Thoracic aorta (tissue), 2 donors: ENCODE measurements around the gene GBGT1. TPM values are rescaled to one million over a fixed set of nuclear protein-coding genes. Genes with fewer than 3 reads are reported as not detected.
A peak's percentile ranks its signal among the peaks of the same experiment; 100 is the strongest.

Experiments used
- ATAC-seq: fragments of 150-250 bp; one replicate; pipeline ENCODE4 v1.8.0; 2017; ENCODE audit warnings: low read depth; ENCODE audit not compliant: insufficient number of reproducible peaks, low FRiP score
- DNase-seq: peaks from one replicate; pipeline ENCODE4 v3.0.0-alpha.2; 2020; ENCODE audit warnings: low spot score
- H3K27ac ChIP-seq, 2 donors: fragments of 200-600 bp; sonication (generic); 1 replicate in 1 of 2; 2 replicates in 1 of 2; pipeline ENCODE4 v1.5.1; 2016; ENCODE audit warnings: mild to moderate bottlenecking in 2 of 2, moderate library complexity in 2 of 2
- H3K27me3 ChIP-seq: fragments of 200-600 bp; sonication (generic); replicated peaks from 2 replicates; pipeline ENCODE4 v1.6.0; 2016; ENCODE audit warnings: mild to moderate bottlenecking; ENCODE audit not compliant: insufficient read depth
- H3K36me3 ChIP-seq: fragments of 200-600 bp; sonication (generic); one replicate; pipeline ENCODE4 v1.5.1; 2016
- H3K4me1 ChIP-seq, 2 donors: fragments of 200-600 bp; sonication (generic); 1 replicate in 1 of 2; 2 replicates in 1 of 2; pipeline versions ENCODE4 v1.5.1 to v1.6.0; 2016; ENCODE audit warnings: low read depth in 2 of 2, mild to moderate bottlenecking in 1 of 2; ENCODE audit not compliant: control insufficient read depth in 1 of 2
- H3K4me3 ChIP-seq: fragments of 200-600 bp; sonication (generic); 2 replicates; pipeline ENCODE4 v1.5.1; 2016; ENCODE audit warnings: mild to moderate bottlenecking
- H3K9me3 ChIP-seq: fragments of 200-600 bp; sonication (generic); 2 replicates; pipeline ENCODE4 v1.5.1; 2016
- total RNA-seq, 2 donors: library from RNA; depleted of rRNA; stranded (reverse); fragments of >200 nt; gene quantifications; one replicate each; pipeline versions ENCODE4 v1.1.0 to v1.2.3, GENCODE V29; 2016
- TF ChIP-seq, protein P1 (sequence below): fragments of 200-600 bp; sonication (generic); IDR thresholded peaks from one replicate; pipeline ENCODE4 v1.5.1; 2019; ENCODE audit warnings: antibody characterized with exemption

GBGT1 gene
- total RNA-seq, 2 donors from 2014 or later, result 45.5 to 46.8 TPM

DNA sequence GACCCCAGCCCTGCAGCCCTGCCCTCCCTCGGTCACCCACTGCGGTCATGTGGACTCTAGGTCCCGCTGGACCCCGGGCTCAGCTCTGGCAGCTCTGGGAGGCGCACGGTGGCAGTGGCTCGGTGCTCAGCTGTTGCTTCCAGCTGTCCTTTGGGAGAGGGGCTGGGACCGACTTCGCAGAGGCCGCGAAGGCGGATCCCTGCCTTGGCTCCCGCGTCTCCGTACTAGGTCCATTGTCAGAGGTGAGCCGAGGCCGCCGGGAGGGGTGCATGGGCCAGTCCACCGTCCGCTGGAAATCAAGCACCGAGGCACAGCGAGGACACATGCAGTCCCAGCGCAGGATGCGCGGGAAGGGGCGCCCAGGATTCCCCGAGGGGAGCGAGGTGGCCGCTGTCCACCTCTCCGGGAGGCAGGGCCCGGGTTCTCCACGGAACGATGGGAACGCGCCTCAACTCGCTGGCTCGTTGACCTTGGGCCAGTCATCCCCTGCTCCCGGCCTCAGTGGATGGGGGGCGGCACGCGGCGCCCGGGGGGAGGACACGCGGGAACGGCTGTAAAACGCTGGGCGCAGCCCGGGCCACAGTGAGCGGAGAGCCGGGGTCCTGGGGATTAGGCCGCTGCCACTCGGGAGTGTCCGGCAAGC, 732 bp downstream of the GBGT1 start:
- ATAC-seq, result no peak
- Histone ChIP-seq H3K27ac (peak overlapping the region; percentile 15 to 19), H3K4me3 (peak overlapping the region; percentile 80), H3K36me3 (no peaks in the 10 kb centered on the region), H3K27me3 (no peaks in the 10 kb centered on the region), H3K4me1 (peaks cover 0 to 21% of the 10 kb centered on the region in 2 donors), H3K9me3 (no peaks in the 10 kb centered on the region)
- DNase-seq, result no peak
- TF ChIP-seq, protein P1, sequence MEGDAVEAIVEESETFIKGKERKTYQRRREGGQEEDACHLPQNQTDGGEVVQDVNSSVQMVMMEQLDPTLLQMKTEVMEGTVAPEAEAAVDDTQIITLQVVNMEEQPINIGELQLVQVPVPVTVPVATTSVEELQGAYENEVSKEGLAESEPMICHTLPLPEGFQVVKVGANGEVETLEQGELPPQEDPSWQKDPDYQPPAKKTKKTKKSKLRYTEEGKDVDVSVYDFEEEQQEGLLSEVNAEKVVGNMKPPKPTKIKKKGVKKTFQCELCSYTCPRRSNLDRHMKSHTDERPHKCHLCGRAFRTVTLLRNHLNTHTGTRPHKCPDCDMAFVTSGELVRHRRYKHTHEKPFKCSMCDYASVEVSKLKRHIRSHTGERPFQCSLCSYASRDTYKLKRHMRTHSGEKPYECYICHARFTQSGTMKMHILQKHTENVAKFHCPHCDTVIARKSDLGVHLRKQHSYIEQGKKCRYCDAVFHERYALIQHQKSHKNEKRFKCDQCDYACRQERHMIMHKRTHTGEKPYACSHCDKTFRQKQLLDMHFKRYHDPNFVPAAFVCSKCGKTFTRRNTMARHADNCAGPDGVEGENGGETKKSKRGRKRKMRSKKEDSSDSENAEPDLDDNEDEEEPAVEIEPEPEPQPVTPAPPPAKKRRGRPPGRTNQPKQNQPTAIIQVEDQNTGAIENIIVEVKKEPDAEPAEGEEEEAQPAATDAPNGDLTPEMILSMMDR, result no peak

DNA sequence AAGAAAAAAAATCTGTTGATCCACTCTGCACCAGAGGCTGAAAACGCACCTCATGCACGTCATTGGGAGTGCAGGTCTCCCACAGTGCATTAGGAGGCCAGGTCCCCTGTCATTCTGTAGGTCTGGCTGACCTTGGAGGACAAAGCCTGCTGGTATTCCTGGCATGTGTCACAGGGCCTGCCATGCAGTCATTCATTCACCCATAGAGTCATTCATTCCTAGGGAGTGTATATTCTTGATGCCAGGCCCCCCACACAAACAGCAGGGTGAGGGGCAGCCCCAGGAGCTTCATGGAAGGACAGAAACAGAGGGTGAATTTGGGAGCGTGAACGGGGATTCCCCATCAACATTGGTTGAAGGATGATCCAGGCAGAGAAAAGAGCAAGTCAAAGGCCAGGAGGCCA, 2.2 kb downstream of the GBGT1 start:
- Histone ChIP-seq H3K36me3 (no peaks in the 10 kb centered on the region), H3K27ac (no peak overlapping the region), H3K27me3 (no peaks in the 10 kb centered on the region), H3K4me1 (peaks cover 0 to 21% of the 10 kb centered on the region in 2 donors), H3K4me3 (no peak overlapping the region), H3K9me3 (no peaks in the 10 kb centered on the region)
- no peak for DNase-seq
- TF ChIP-seq, protein P1, result no peak
- ATAC-seq, result no peak

DNA sequence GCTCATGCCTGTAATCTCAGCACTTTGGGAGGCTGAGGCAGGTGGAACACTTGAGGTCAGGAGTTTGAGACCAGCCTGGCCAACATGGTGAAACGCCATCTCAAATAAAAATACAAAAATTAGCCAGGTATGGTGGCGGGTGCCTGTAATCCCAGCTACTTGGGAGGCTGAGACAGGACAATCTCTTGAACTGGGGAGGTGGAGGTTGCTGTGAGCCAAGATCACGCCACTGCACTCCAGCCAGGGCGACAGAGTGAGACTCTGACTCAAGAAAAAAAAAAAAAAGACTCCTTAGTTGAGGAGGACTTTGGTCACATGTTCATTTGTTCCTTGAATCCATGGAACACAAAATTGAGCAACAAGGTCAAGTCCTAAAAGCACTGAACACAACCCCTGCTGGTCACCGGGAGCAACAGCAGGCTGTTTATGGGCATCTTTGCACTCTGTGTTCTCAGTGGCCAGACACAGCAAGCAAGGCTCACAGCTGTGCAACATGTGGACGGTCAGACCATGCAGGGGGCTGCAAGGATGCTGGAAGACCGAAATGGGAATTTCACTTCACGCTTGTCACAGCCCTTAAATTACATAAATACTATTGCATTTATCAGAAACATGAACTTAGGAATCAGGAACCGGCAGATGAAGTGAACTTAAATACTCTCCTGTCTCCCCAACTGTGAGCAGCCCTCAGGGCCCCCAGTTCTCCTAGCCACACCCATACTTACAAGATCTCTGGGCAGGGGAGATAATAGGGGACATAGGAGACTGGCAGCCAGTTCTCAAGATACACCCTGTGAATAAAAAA, 2.8 kb downstream of the GBGT1 start:
- ATAC-seq (peak; percentile 82), DNase-seq (no peak)
- H3K27me3 ChIP-seq, result no peaks in the 10 kb centered on the region
- no peak overlapping the region for H3K4me3 ChIP-seq
- TF ChIP-seq, protein P1, result peak; percentile 73
- H3K27ac ChIP-seq, result no peak overlapping the region
- no peaks in the 10 kb centered on the region for H3K36me3 ChIP-seq
- peaks cover 0 to 21% of the 10 kb centered on the region in 2 donors for H3K4me1 ChIP-seq
- no peaks in the 10 kb centered on the region for H3K9me3 ChIP-seq

DNA sequence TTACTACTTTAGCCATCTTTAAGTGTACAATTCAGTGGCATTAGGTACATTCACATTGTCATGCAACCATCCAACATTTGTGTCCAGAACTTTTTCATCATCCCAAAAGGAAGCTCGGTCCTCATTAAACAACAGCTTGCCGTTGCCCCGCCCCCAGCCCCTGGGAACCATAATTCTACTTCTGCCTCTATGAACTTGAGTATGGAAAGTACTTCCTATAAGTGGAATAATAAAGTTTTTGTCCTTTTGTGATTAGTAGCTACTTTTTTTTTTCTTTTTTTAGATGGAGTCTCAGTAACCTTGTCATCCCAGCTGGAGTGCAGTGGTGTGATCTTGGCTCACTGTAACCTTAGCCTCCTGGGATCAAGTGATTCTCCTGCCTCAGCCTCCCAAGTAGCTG, 5.0 kb downstream of the GBGT1 start:
- Histone ChIP-seq H3K4me1 (peaks cover 0 to 12% of the 10 kb centered on the region in 2 donors), H3K36me3 (no peaks in the 10 kb centered on the region), H3K27me3 (no peaks in the 10 kb centered on the region), H3K27ac (no peak overlapping the region), H3K9me3 (no peaks in the 10 kb centered on the region), H3K4me3 (no peak overlapping the region)
- DNase-seq, result no peak
- ATAC-seq, result no peak
- TF ChIP-seq, protein P1, result no peak

DNA sequence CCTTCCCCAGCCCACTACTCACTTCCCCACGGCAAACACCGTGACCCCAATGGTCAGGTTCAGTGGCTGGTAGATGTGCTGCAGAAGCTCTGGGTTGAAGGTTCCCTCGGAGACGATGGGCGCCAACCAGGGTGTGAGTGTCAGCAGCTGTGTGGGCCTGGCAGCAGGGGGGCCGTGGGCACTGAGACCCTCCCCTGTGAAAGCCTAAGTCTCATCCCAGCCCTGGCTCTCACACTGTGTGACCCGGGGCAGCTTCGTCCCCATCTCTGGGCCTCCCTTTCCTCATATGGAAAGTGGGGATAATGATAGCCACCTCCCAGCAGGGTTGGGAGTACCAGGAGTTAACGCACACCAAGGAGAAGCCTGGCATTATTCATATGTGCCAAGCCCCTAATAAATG, 8.6 kb downstream of the GBGT1 start:
- H3K27ac ChIP-seq, result no peak overlapping the region
- H3K4me1 ChIP-seq, result no peaks in the 10 kb centered on the region
- no peaks in the 10 kb centered on the region for H3K9me3 ChIP-seq
- no peak overlapping the region for H3K4me3 ChIP-seq
- no peak for ATAC-seq
- TF ChIP-seq, protein P1, result no peak
- no peaks in the 10 kb centered on the region for H3K36me3 ChIP-seq
- DNase-seq, result no peak
- no peaks in the 10 kb centered on the region for H3K27me3 ChIP-seq
